Cortex of kidney (tissue), 1 donor: ENCODE measurements around the gene TBC1D9B.

ENCODE experiments used
- DNase-seq: peaks from one replicate; lab custom pipeline; 2025; lab: John Stamatoyannopoulos, UW

The TBC1D9B gene

GRCh38 chr5:179907556-179908324 is at the start of gene TBC1D9B:
Gene TBC1D9B, minus strand, starts transcription at chr5:179907897. Its CDS starts 76 bp downstream, at chr5:179907821.
- DNase-seq, result no peak

DNA sequence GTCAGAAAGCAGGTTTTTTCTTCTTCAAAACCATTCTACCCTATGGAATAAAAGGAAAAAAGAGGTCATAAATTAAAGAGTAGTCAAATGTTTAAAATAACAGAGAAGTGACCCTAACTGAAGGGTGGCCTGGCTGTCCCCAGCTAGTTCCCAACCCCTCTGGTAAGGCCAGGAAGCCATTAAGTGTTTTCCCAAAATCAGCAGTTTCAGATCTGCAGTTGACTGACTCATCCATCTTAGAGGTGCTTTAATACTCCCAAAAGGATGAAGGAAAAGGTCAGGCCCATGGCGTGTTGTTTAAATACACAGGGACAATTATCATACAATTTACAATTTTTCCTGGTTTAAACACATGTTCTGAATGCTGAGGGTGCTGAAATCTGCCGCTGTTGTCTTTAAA is 47.9 kb upstream of the TBC1D9B start:
- no peak for DNase-seq

- DNase-seq, result no peak
These were observed 47.4 kb upstream of the TBC1D9B start for GRCh38 chr5:179955062-179955461.

DNA sequence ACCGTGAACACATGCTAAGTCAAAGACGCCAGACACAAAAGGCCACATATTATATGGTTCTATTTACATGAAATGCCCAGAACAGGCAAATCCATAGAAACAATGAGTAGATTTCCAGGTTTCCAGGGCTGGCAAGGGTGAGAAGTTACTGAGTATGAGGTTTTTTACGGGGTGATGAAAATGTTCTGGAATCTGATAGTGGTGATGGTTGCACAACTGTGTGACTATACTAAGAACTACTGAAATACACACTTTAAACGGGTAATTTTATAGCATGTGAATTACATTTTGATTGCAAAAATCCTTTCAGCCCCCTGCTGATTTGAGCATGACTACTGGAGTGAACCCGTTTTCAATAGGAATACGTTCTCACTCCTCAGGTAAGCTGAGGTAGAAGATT is 46.7 kb upstream of the TBC1D9B start:
- DNase-seq, result no peak

DNA sequence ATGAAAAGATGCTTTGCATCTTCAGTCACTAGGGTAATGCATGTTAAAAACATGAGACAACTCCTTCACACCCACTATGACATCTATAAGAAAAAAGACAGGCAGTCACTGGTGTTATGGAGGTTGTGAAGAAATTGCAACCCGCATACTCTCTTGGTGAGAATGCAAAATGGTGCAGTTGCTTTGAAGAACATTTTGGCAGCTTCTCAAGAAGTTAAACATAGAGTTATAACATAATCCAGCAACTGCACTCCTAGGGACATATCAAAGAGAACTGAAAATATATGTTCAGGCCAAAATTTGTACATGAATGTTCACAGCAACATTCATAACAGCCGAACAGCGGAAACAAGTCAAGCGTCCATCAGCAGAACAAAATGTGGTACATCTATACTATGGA is 46.3 kb upstream of the TBC1D9B start:
- no peak for DNase-seq

- DNase-seq, result no peak
These were observed 29.4 kb upstream of the TBC1D9B start for GRCh38 chr5:179936976-179937681.

GRCh38 chr5:179930788-179931473 is 23.2 kb upstream of the TBC1D9B start:
- no peak for DNase-seq

DNA sequence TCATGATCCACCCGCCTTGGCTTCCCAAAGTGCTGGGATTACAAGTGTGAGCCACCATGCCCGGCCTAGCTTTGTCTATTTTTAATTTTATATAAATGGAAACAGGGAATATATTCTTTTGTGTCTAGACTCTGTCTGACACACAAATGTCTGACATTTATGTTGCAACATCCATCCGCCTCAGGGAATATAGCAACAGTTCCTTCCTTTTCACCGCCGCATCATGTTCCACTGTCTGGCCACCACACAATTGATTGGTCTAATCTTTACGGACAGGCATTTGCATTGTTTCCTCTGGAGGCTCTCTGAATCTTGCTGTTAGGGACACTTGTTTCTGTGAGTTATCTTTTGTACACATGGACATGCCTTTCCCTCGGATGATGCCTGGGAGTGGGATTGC is 20.1 kb upstream of the TBC1D9B start:
- DNase-seq, result no peak

GRCh38 chr5:179926657-179927056 is 19.0 kb upstream of the TBC1D9B start:
- DNase-seq, result no peak

- DNase-seq, result no peak
These were observed 15.7 kb upstream of the TBC1D9B start for GRCh38 chr5:179923436-179923835.

GRCh38 chr5:179920175-179920574 is 12.5 kb upstream of the TBC1D9B start:
- no peak for DNase-seq

- DNase-seq, result no peak
These were observed 11.9 kb upstream of the TBC1D9B start for GRCh38 chr5:179919487-179920060.

DNA sequence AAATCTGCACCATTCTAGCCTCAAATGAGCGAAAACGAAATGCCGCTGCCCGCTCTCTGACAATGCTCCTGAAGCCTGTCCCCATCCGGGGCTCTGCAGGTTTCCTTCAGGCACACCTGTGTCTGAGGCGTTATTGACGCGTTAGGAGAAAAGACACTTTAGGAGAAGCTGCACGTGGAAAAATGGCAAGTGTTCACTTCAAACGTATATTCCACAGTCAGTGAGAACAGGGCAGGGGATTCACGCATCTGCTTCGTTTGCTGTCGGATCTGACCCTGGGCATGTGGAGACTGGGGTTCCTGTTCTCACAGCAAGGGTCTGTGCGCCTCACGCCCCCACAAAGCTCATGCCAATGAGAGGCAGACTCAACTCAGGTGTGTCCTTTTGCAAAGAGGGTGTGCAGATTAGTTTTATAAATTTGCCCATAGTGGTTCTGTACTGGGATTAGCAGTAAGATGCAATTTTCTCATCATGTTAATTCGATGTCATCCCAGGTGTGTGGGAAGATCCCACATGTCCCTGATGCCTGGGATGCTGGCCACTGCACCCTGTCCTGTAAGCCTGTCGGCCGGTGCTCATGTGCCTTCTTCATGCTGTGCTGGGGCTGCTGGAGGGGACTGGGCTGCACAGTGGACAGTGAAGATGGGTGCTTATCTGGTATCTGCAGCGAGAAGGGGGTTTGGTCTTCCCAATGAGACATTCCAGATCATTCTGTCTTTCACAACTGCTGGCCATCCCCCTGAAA is 11.2 kb upstream of the TBC1D9B start:
- no peak for DNase-seq

- no peak for DNase-seq
These were observed 8.8 kb upstream of the TBC1D9B start for GRCh38 chr5:179916523-179916922.

- DNase-seq, result no peak
These were observed 7.8 kb upstream of the TBC1D9B start for GRCh38 chr5:179915406-179915935.

DNA sequence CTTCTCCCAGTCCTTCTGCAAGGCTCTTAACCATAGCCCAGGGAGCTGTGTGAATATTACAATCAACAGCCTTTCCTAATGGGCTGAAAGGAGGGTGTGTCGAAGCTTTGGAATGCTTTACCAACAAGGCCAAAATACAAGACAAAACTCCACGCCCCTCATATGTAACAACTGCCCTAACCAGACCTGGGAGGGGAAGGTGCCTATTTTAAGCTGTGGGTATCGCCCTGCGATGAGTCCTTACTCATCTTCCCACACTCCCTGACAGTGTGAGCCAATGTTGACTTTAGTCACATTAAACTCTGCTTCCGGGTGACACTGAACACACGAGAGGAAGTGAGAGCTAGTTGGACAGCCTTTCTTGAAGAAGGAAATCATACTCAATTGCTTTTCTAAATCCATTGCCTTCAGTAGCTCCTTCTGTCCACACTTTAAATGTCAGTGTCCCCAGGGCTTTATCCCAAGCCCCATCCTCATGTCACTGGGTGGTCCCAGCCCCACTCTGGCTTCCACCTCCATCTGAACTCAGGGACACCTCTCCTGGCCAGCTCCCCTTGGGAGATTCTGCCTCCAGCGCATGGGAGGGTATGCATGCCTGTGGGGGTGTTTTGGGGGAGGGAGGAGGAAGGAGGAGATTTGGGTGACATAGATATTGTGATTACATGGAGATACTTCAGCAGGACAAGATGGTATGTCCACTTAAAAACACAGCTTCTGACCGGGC is 6.5 kb upstream of the TBC1D9B start:
- no peak for DNase-seq

- no peak for DNase-seq
These were observed 5.8 kb upstream of the TBC1D9B start for GRCh38 chr5:179913461-179913860.

- DNase-seq, result no peak
These were observed 5.3 kb upstream of the TBC1D9B start for GRCh38 chr5:179912951-179913350.

DNA sequence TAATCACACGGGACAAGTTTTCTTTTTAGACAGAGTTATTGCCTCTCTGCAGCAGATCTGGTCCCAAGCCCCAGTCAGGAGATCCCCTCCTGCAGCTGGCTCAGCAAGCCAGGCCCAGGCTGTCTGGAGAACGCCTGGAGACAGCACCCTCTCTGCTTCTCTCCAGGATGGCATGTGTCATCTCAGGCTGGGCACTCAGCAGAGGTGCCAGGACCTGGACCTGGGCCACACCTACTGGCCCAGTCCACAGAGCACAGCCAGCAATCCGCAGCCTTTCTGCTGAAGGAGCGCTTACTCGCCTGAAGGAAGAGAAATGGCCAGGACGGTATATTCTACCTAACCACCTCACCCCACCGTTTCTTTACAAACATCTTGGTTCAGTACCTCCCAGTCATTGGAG is 4.7 kb upstream of the TBC1D9B start:
- DNase-seq, result no peak

DNA sequence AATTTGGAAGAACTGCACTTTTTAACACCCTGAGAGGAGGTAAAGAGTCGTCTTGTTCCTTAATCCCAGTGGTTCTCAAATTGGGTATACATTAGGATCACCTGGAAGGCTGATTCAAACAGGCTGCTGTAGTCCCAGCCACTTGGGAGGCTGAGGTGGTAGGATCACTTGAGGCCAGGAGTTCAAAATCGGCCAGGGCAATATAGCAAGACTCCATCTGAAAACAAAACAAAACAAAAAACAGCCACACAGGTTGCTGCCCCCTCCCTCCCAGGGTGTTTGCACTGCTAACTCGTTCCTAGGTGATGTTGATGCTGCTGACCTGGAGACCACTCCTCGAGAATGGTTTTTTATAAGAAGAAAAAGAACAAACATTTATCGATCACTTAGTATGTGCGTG is 1.5 kb upstream of the TBC1D9B start:
- DNase-seq, result no peak

- DNase-seq, result no peak
These were observed 831 bp upstream of the TBC1D9B start for GRCh38 chr5:179908528-179908927.
